Esophagus muscularis mucosa (tissue), 3 donors: Measurements from ENCODE around the gene NEURL3.

Source experiments
- POLR2A ChIP-seq: fragments of 450-650 bp; IDR thresholded peaks from one replicate; pipeline ENCODE4 v1.6.1; 2017; ENCODE audit warnings: antibody characterized with exemption, moderate library complexity, mild to moderate bottlenecking, low read depth
- TF ChIP-seq, protein P1 (sequence below), 3 experiments: fragments of 200-600 bp in 2 of 3; fragments of 450-650 bp in 1 of 3; sonication (generic) in 2 of 3; IDR thresholded peaks; one replicate each; pipeline ENCODE4 v1.5.1; 2017 to 2019; ENCODE audit warnings: antibody characterized with exemption in 3 of 3, mild to moderate bottlenecking in 2 of 3, moderate library complexity in 1 of 3

DNA sequence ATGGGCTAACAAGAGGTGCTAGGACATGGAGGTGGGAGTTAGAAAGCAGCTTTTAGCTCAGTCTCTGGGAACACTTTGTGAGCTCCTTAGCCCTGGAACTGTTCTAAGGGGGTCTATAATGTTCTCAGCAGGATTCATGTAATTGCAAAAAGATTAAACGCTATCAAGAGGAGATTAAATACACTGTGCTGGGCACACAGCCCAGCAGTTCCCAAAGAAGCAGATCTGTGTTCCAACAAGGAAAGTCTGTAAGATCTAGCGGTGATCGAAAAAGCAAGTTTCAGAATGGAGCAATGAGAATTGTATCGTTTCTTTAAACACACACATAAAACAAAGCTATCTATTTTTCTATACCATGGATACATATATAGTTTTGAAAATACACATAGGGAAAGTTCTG, 29.0 kb upstream of the NEURL3 start:
- TF ChIP-seq POLR2A: no peak
- TF ChIP-seq, protein P1, sequence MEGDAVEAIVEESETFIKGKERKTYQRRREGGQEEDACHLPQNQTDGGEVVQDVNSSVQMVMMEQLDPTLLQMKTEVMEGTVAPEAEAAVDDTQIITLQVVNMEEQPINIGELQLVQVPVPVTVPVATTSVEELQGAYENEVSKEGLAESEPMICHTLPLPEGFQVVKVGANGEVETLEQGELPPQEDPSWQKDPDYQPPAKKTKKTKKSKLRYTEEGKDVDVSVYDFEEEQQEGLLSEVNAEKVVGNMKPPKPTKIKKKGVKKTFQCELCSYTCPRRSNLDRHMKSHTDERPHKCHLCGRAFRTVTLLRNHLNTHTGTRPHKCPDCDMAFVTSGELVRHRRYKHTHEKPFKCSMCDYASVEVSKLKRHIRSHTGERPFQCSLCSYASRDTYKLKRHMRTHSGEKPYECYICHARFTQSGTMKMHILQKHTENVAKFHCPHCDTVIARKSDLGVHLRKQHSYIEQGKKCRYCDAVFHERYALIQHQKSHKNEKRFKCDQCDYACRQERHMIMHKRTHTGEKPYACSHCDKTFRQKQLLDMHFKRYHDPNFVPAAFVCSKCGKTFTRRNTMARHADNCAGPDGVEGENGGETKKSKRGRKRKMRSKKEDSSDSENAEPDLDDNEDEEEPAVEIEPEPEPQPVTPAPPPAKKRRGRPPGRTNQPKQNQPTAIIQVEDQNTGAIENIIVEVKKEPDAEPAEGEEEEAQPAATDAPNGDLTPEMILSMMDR (IDR thresholded peaks at IDR 0.05): no peak
